HepG2 (cell line): ENCODE data around the gene BATF3. TPM values are rescaled to one million over a fixed set of nuclear protein-coding genes. Genes with fewer than 3 reads are reported as not detected.

Source experiments
- ATAC-seq: fragments of 200-7000 bp; cut with Tn5 transposase; 3 replicates; pipeline ENCODE4 v1.9.1; 2020; ENCODE audit warnings: mild to moderate bottlenecking, moderate library complexity
- BruUV-seq: library from RNA; stranded (reverse); fragments of 400-500 nt; replicated peaks from 2 replicates; lab custom pipeline; 2021; lab: Mats Ljungman, UMichigan
- CTCF ChIA-PET: fragments of 300-600 bp; formaldehyde crosslinking; extraction: SDS; loops from one replicate; lab custom pipeline; 2021; ENCODE audit warnings: low total read pairs, inconsistent platforms, low intra/inter-chr PET ratio; lab: Yijun Ruan, JAX
- POLR2A ChIA-PET: fragments of 350-600 bp; sonication (Branson Sonifier 250); formaldehyde crosslinking; loops from one replicate; lab custom pipeline; 2020; ENCODE audit warnings: antibody characterized with exemption, inconsistent platforms; lab: Yijun Ruan, JAX
- DNase-seq: peaks from one replicate; pipeline ENCODE4 v3.0.0-alpha.2; 2015; ENCODE audit warnings: low spot score
- FAIRE-seq: peaks from 3 replicates; lab custom pipeline; 2011; peaks lifted over from hg19 to GRCh38; lab: Jason Lieb, UNC
- H2AFZ ChIP-seq: one replicate; pipeline ENCODE4 v1.6.1; 2011; ENCODE audit warnings: low read length, inconsistent platforms
- H3K27ac ChIP-seq: fragments of 300-600 bp; 3 replicates; pipeline ENCODE4 v1.8.0; 2011; ENCODE audit warnings: mixed run types, mild to moderate bottlenecking, mixed read lengths, low read length, inconsistent platforms; ENCODE audit not compliant: insufficient read depth; ENCODE audit errors: extremely low read length
- H3K27me3 ChIP-seq, 2 experiments: fragments of 200-600 bp in 1 of 2; 2 replicates in 1 of 2; 3 replicates in 1 of 2; pipeline versions ENCODE4 v1.6.0 to v1.8.0; 2011; ENCODE audit warnings: low read length in 2 of 2, mild to moderate bottlenecking in 2 of 2, moderate library complexity in 2 of 2, inconsistent platforms in 1 of 2; ENCODE audit not compliant: insufficient read depth in 2 of 2, control insufficient read depth in 1 of 2
- H3K36me3 ChIP-seq, 2 experiments: fragments of 200-600 bp in 1 of 2; replicated peaks in 1 of 2; 2 replicates in 1 of 2; 3 replicates in 1 of 2; pipeline versions ENCODE4 v1.5.1 to v1.8.0; 2011; ENCODE audit warnings: low read length in 2 of 2, inconsistent platforms in 1 of 2; ENCODE audit not compliant: insufficient read depth in 2 of 2, control insufficient read depth in 1 of 2
- H3K4me1 ChIP-seq: 2 replicates; pipeline ENCODE4 v1.5.1; 2012; ENCODE audit warnings: low read length, inconsistent platforms; ENCODE audit not compliant: insufficient read depth
- H3K4me2 ChIP-seq: 2 replicates; pipeline ENCODE4 v1.6.0; 2011; ENCODE audit warnings: low read depth, low read length, inconsistent platforms
- H3K4me3 ChIP-seq, 3 experiments: fragments of 200-600 bp in 1 of 3; sonication (generic), shearing (Covaris generic) in 1 of 3; replicated peaks in 1 of 3; 2 replicates each; pipeline ENCODE4 v1.5.1; 2011 to 2016; ENCODE audit warnings: low read length in 3 of 3, inconsistent platforms in 2 of 3, low read depth in 2 of 3, mild to moderate bottlenecking in 2 of 3, control low read depth in 1 of 3, mixed read lengths in 1 of 3; ENCODE audit not compliant: insufficient read depth in 1 of 3
- H3K79me2 ChIP-seq: one replicate; pipeline ENCODE4 v1.6.1; 2011; ENCODE audit warnings: low read length, inconsistent platforms; ENCODE audit not compliant: insufficient read depth
- H3K9ac ChIP-seq: 2 replicates; pipeline ENCODE4 v1.6.0; 2011; ENCODE audit warnings: mild to moderate bottlenecking, low read depth, low read length, inconsistent platforms; ENCODE audit not compliant: insufficient read depth
- H3K9me3 ChIP-seq: 2 replicates; pipeline ENCODE4 v1.5.1; 2012; ENCODE audit warnings: mild to moderate bottlenecking, low read length
- H4K20me1 ChIP-seq: 2 replicates; pipeline ENCODE4 v1.6.0; 2011; ENCODE audit warnings: inconsistent platforms, mild to moderate bottlenecking, low read length, moderate library complexity; ENCODE audit not compliant: insufficient read depth
- CBX5 ChIP-seq: sonication (generic); formaldehyde crosslinking; IDR thresholded peaks from 2 replicates; pipeline ENCODE4 v1.4.0; 2020; ENCODE audit warnings: missing genetic modification reagents, borderline replicate concordance
- FIP1L1 ChIP-seq: fragments of 200-400 bp; formaldehyde crosslinking; IDR thresholded peaks from 2 replicates; pipeline ENCODE4 v1.6.1; 2018; ENCODE audit warnings: low read depth, mild to moderate bottlenecking, low read length, moderate library complexity, borderline replicate concordance; ENCODE audit not compliant: insufficient read depth
- SP2 ChIP-seq: sonication (generic); formaldehyde crosslinking; IDR thresholded peaks from 2 replicates; pipeline ENCODE4 v1.5.1; 2020; ENCODE audit warnings: mild to moderate bottlenecking, missing genetic modification reagents
- ZSCAN30 ChIP-seq: sonication (generic); formaldehyde crosslinking; IDR thresholded peaks from 2 replicates; pipeline ENCODE4 v1.5.0; 2020; ENCODE audit warnings: mild to moderate bottlenecking, missing genetic modification reagents
- WGBS: methylation state at CpG from one replicate; pipeline ENCODE4 v1.1.6; 2017; ENCODE audit warnings: low lambda C conversion rate; 5-methylcytosine and 5-hydroxymethylcytosine counted together
- in situ Hi-C: cut with HindIII; loops from 2 replicates; pipeline ENCODE4 v1.10.0; 2017; ENCODE audit warnings: low pct_unique_long_range_greater_than_20kb; ENCODE audit not compliant: extremely low pct_ligation_motif_present
- intact Hi-C: fragments of 100-400 bp; cut with micrococcal nuclease; formaldehyde crosslinking; loops from one replicate; pipeline ENCODE4 v1.10.0; 2022; ENCODE audit not compliant: unreplicated experiment
- polyA plus RNA-seq, 8 experiments: library from polyadenylated mRNA; depleted of rRNA in 3 of 8; stranded (reverse) in 7 of 8; unstranded in 1 of 8; fragments of >200 nt; fragmentation: Illumina TruSeq in 4 of 8; extraction: Trizol in 4 of 8; gene quantifications; 2 replicates each; pipeline versions ENCODE4 v1.2.1 to v1.2.3, GENCODE V29; 2011 to 2016; ENCODE audit warnings: low read depth in 4 of 8, missing spikeins in 1 of 8, mixed read lengths in 1 of 8; ENCODE audit not compliant: insufficient read depth in 1 of 8
- total RNA-seq, 5 experiments: library from RNA; depleted of rRNA; stranded (reverse); fragments of >200 nt; fragmentation: Illumina TruSeq; extraction: Trizol; gene quantifications; 2 replicates each; pipeline ENCODE4 v1.2.3, GENCODE V29; 2016; ENCODE audit warnings: low read depth in 1 of 5

The BATF3 gene
- total and polyA plus RNA-seq, 2 of the 13 experiments (the other 11 are each of a cell fraction or from before 2014, with no cell fraction given), result 0.13 TPM; not detected in 1

- H3K9ac ChIP-seq, result no peak overlapping the region
- H3K79me2 ChIP-seq, result no peaks in the 10 kb centered on the region
- WGBS, result 4% methylated on average over 3 of the region's 3 CpGs
- H3K27ac ChIP-seq, result no peak overlapping the region
- H3K4me2 ChIP-seq, result no peak overlapping the region
- no peaks in the 10 kb centered on the region for H3K9me3 ChIP-seq
- 0 out of 5 replicates have a peak, but pooled peaks cover 2 to 3% of the 10 kb centered on the region in 2 experiments for H3K27me3 ChIP-seq
- in situ Hi-C loops (no loop called here), intact Hi-C loops (no loop called here)
- H3K4me3 ChIP-seq, result no peak overlapping the region
- CTCF ChIA-PET, result no interaction called here
- TF ChIP-seq ZSCAN30 (CRISPR knock-in tag) (no peak), SP2 (CRISPR knock-in tag) (no peak)
- no peak for FAIRE-seq
- H2AFZ ChIP-seq, result no peak overlapping the region
- H4K20me1 ChIP-seq, result no peaks in the 10 kb centered on the region
- ATAC-seq, result no peak
- POLR2A ChIA-PET, result no interaction called here
- no TSS peak for BruUV-seq
- no peaks in the 10 kb centered on the region for H3K36me3 ChIP-seq
- DNase-seq, result no peak
- peaks cover 21% of the 10 kb centered on the region for H3K4me1 ChIP-seq
These were observed 51.2 kb downstream of the BATF3 start for GRCh38 chr1:212648431-212648830.

DNA sequence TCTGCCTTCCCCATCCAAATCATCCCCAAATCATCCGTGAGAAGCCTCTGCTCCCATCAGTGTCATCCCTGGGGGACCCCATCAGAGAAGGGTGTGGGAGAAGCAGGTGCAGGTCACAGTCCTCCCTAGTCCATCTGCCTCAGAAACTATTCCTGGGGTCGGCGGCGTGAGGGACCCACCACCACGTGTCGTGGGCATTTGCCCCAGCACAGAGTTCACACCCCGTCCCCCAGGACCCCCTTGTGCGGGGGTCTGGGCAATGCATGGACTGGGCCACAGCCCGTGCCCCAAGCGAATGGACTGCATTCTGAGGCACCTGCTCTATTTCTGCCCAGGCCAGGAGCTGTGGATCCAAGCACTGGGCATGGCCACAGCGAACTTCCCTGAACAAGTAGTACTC lies 52.6 kb downstream of the BATF3 start:
- DNase-seq, result no peak
- no peaks in the 10 kb centered on the region for H3K9me3 ChIP-seq
- ATAC-seq, result no peak
- no peaks in the 10 kb centered on the region for H3K36me3 ChIP-seq
- in situ Hi-C loops, result no loop called here
- TF ChIP-seq CBX5 (CRISPR knock-in tag) (no peak), FIP1L1 (no peak)
- no peak overlapping the region for H3K4me3 ChIP-seq
- CTCF ChIA-PET, result no interaction called here
- no peak overlapping the region for H3K27ac ChIP-seq
- no peaks in the 10 kb centered on the region for H3K79me2 ChIP-seq
- H3K4me2 ChIP-seq, result no peak overlapping the region
- no peak for FAIRE-seq
- H3K4me1 ChIP-seq, result peaks cover 21% of the 10 kb centered on the region
- intact Hi-C loops, result no loop called here
- POLR2A ChIA-PET, result no interaction called here
- BruUV-seq, result no TSS peak
- no peak overlapping the region for H2AFZ ChIP-seq
- 49% methylated on average over 8 of the region's 11 CpGs for WGBS
- 0 out of 5 replicates have a peak, but pooled peaks cover 2 to 3% of the 10 kb centered on the region in 2 experiments for H3K27me3 ChIP-seq
- H4K20me1 ChIP-seq, result no peaks in the 10 kb centered on the region
- H3K9ac ChIP-seq, result no peak overlapping the region
